ENCODE measurements around the gene SOX5. TPM values are rescaled to one million over a fixed set of nuclear protein-coding genes. Genes with fewer than 3 reads are reported as not detected.
A peak's percentile ranks its signal among the peaks of the same experiment; 100 is the strongest.

The SOX5 gene
- total RNA-seq, 1 donor from 2014 or later: 11.1 TPM

DNA sequence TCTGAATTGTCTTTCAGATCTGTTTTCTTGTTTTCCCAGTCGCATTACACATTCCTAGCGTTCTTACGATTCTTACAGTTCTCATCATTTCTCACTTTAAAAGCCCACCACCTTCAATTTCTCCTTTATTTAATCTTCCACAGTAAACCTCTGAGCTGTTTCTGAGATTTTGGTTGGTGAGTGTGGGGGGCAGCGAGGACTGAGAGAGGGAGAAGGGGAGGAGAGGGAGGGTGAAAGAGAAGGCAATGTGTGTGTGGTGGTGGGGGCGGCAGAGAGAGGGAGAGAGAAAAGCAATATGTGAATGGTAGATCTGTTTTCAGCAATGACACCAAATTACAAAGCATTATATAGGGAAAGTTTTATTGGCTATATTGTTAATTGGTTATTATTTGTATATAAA is 282.6 kb downstream of the SOX5 start:
- H3K9me3 Mint-ChIP-seq (ENCODE audit: low read depth): peaks cover 2% of the 10 kb centered on the region
- TF ChIP-seq, protein P1, sequence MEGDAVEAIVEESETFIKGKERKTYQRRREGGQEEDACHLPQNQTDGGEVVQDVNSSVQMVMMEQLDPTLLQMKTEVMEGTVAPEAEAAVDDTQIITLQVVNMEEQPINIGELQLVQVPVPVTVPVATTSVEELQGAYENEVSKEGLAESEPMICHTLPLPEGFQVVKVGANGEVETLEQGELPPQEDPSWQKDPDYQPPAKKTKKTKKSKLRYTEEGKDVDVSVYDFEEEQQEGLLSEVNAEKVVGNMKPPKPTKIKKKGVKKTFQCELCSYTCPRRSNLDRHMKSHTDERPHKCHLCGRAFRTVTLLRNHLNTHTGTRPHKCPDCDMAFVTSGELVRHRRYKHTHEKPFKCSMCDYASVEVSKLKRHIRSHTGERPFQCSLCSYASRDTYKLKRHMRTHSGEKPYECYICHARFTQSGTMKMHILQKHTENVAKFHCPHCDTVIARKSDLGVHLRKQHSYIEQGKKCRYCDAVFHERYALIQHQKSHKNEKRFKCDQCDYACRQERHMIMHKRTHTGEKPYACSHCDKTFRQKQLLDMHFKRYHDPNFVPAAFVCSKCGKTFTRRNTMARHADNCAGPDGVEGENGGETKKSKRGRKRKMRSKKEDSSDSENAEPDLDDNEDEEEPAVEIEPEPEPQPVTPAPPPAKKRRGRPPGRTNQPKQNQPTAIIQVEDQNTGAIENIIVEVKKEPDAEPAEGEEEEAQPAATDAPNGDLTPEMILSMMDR (IDR thresholded peaks at IDR 0.05): no peak
- no peaks in the 10 kb centered on the region for H3K4me1 Mint-ChIP-seq (ENCODE audit: low read depth)
- DNase-seq (ENCODE audit: low spot score): no peak
- no peak overlapping the region for H3K4me3 Mint-ChIP-seq (ENCODE audit: unreplicated experiment)
- no peaks in the 10 kb centered on the region for H3K36me3 Mint-ChIP-seq (ENCODE audit: low read depth)
- H3K27ac Mint-ChIP-seq (ENCODE audit: unreplicated experiment): no peak overlapping the region
- H3K27me3 Mint-ChIP-seq (ENCODE audit: low read depth): no peaks in the 10 kb centered on the region

DNA sequence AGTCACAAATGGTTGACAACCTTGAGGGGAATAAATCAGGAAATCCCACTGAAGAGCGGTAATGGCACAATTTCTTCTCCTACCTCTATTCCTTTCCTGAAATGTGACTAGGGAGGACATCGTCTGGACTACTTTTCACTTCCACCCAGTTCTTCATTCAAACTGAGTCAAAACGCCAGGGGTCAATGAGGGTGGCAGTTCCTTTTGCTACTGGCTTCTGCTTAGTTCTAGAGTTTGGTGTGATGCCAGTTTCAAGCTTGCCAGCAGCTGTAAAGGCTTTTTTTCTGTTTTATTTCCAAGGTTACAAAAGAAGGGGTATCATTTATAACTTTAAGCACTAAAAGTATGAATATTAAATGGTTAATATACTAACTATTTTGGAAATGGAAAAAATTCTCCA is 286.5 kb downstream of the SOX5 start:
- no peaks in the 10 kb centered on the region for H3K4me1 Mint-ChIP-seq (ENCODE audit: low read depth)
- TF ChIP-seq, protein P1 (IDR thresholded peaks at IDR 0.05): no peak
- no peaks in the 10 kb centered on the region for H3K36me3 Mint-ChIP-seq (ENCODE audit: low read depth)
- H3K4me3 Mint-ChIP-seq (ENCODE audit: unreplicated experiment): no peak overlapping the region
- H3K27me3 Mint-ChIP-seq (ENCODE audit: low read depth): no peaks in the 10 kb centered on the region
- no peak overlapping the region for H3K27ac Mint-ChIP-seq (ENCODE audit: unreplicated experiment)
- DNase-seq (ENCODE audit: low spot score): no peak
- peaks cover 2% of the 10 kb centered on the region for H3K9me3 Mint-ChIP-seq (ENCODE audit: low read depth)

DNA sequence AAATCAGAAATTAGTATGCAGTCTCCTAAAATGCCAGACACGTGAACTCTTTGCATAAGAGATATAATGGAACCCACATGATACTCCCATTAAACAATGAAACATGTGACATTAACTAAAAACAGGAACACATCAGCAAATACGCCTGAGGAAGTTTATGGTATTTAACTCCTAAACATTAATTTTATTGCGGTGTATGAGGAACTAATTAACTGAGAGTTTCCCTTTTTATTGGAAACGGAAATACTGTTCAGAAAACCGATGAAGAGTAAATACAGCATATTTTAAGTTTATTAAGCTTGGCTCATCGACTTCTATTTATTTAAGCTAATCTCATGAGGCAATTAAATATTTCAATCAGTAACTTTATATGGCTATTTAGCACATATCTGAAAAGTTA is 290.3 kb downstream of the SOX5 start:
- H3K4me3 Mint-ChIP-seq (ENCODE audit: unreplicated experiment): no peak overlapping the region
- no peaks in the 10 kb centered on the region for H3K9me3 Mint-ChIP-seq (ENCODE audit: low read depth)
- H3K27ac Mint-ChIP-seq (ENCODE audit: unreplicated experiment): no peak overlapping the region
- TF ChIP-seq, protein P1 (IDR thresholded peaks at IDR 0.05): no peak
- H3K27me3 Mint-ChIP-seq (ENCODE audit: low read depth): no peaks in the 10 kb centered on the region
- H3K4me1 Mint-ChIP-seq (ENCODE audit: low read depth): peaks cover 5% of the 10 kb centered on the region
- no peak for DNase-seq (ENCODE audit: low spot score)
- no peaks in the 10 kb centered on the region for H3K36me3 Mint-ChIP-seq (ENCODE audit: low read depth)

DNA sequence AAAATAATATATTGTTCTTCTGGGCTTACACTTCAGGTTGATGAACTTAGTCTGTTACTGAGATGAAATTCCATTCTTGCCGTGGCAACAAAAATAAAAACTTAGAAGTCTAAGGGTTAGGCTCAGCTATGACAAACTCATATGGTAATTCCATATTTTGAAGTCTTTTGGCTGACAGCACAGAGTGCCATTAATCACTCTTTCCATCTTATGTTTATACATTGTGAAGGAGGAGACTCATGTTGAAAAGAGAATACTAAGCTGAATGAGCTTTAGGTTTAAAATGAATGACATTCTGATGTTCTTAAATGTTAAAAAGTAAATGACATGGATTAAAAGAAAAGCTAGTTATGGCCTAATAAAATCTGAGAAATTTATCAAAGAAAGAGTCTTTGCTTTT is 291.9 kb downstream of the SOX5 start:
- no peaks in the 10 kb centered on the region for H3K9me3 Mint-ChIP-seq (ENCODE audit: low read depth)
- H3K27ac Mint-ChIP-seq (ENCODE audit: unreplicated experiment): peak overlapping the region; percentile 42
- no peak for DNase-seq (ENCODE audit: low spot score)
- H3K36me3 Mint-ChIP-seq (ENCODE audit: low read depth): no peaks in the 10 kb centered on the region
- TF ChIP-seq, protein P1 (IDR thresholded peaks at IDR 0.05): no peak
- H3K4me1 Mint-ChIP-seq (ENCODE audit: low read depth): peaks cover 5% of the 10 kb centered on the region
- H3K4me3 Mint-ChIP-seq (ENCODE audit: unreplicated experiment): no peak overlapping the region
- no peaks in the 10 kb centered on the region for H3K27me3 Mint-ChIP-seq (ENCODE audit: low read depth)

DNA sequence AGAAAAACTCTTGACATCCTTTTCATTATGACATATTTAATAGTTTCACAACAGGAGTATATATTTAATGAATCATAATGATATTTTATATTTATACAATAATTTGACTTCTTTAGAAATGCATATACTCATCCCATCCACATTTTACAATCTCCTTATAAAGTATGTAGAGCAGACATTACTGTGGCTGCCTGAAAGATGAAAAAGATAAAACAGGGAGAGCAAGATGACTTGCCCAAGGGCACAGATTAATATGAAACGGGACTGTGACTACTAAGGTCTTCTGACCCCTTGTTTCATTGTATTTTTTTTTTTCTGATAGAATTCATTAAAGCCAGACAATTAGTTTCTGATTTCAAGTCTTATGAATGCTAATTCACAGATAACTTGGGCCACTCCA is 293.6 kb downstream of the SOX5 start:
- no peaks in the 10 kb centered on the region for H3K27me3 Mint-ChIP-seq (ENCODE audit: low read depth)
- TF ChIP-seq, protein P1 (IDR thresholded peaks at IDR 0.05): no peak
- H3K4me3 Mint-ChIP-seq (ENCODE audit: unreplicated experiment): no peak overlapping the region

More for the DNA sequence above, 293.6 kb downstream of the SOX5 start:
- Mint-ChIP-seq H3K36me3 (ENCODE audit: low read depth) (no peaks in the 10 kb centered on the region), H3K27ac (ENCODE audit: unreplicated experiment) (no peak overlapping the region), H3K9me3 (ENCODE audit: low read depth) (no peaks in the 10 kb centered on the region), H3K4me1 (ENCODE audit: low read depth) (peaks cover 5% of the 10 kb centered on the region)
- DNase-seq (ENCODE audit: low spot score): no peak

All from chondrocyte (in vitro differentiated cells).